Rectal smooth muscle tissue (tissue), 1 donor: ENCODE results near the gene BRD8.

Experiments used
- H3K27ac ChIP-seq: one replicate; pipeline ENCODE4 v1.7.0; 2013; ENCODE audit warnings: low read depth, low read length, inconsistent platforms
- H3K27me3 ChIP-seq: one replicate; pipeline ENCODE4 v1.7.0; 2013; ENCODE audit warnings: low read length; ENCODE audit not compliant: control insufficient read depth, insufficient read depth
- H3K36me3 ChIP-seq: one replicate; pipeline ENCODE4 v1.7.0; 2013; ENCODE audit warnings: low read length; ENCODE audit not compliant: control insufficient read depth, insufficient read depth
- H3K4me1 ChIP-seq: one replicate; pipeline ENCODE4 v1.7.0; 2013; ENCODE audit warnings: low read length; ENCODE audit not compliant: control insufficient read depth, insufficient read depth
- H3K4me3 ChIP-seq: one replicate; pipeline ENCODE4 v1.7.0; 2013; ENCODE audit warnings: low read length
- H3K9ac ChIP-seq: one replicate; pipeline ENCODE4 v1.7.0; 2013; ENCODE audit warnings: low read length

BRD8 gene

GRCh38 chr5:138091685-138092084 lies 86.7 kb downstream of the BRD8 start:
- no peaks in the 10 kb centered on the region for H3K4me1 ChIP-seq
- H3K27me3 ChIP-seq = no peaks in the 10 kb centered on the region
- no peak overlapping the region for H3K4me3 ChIP-seq
- no peaks in the 10 kb centered on the region for H3K36me3 ChIP-seq
- H3K27ac ChIP-seq = no peak overlapping the region
- no peak overlapping the region for H3K9ac ChIP-seq
